Neural progenitor cell (in vitro differentiated cells): ENCODE results near the gene CALN1. TPM values are rescaled to one million over a fixed set of nuclear protein-coding genes. Genes with fewer than 3 reads are reported as not detected.

Experiments
- DNase-seq: peaks from one replicate; pipeline ENCODE4 v3.0.0-alpha.2; 2016; ENCODE audit warnings: low spot score
- H2AFZ ChIP-seq: fragments of 200-600 bp; sonication (generic); replicated peaks from 2 replicates; pipeline ENCODE4 v1.6.1; 2016; ENCODE audit warnings: antibody characterized with exemption
- H3F3A ChIP-seq: fragments of 200-600 bp; sonication (generic); 2 replicates; pipeline ENCODE4 v1.6.1; 2016; ENCODE audit warnings: antibody characterized with exemption, low read depth
- H3K27ac ChIP-seq: fragments of 200-600 bp; sonication (generic); 2 replicates; pipeline ENCODE4 v1.5.1; 2016; ENCODE audit warnings: mild to moderate bottlenecking
- H3K27me3 ChIP-seq: fragments of 200-600 bp; sonication (generic); 2 replicates; pipeline ENCODE4 v1.6.1; 2016; ENCODE audit warnings: mild to moderate bottlenecking, moderate library complexity
- H3K36me3 ChIP-seq: fragments of 200-600 bp; sonication (generic); 2 replicates; pipeline ENCODE4 v1.5.1; 2016
- H3K4me1 ChIP-seq: fragments of 200-600 bp; sonication (generic); 2 replicates; pipeline ENCODE4 v1.6.1; 2016; ENCODE audit warnings: mixed run types
- H3K4me2 ChIP-seq: fragments of 200-600 bp; sonication (generic); 2 replicates; pipeline ENCODE4 v1.6.1; 2016
- H3K4me3 ChIP-seq: fragments of 200-600 bp; sonication (generic); 2 replicates; pipeline ENCODE4 v1.5.1; 2016
- H3K79me2 ChIP-seq: fragments of 200-600 bp; sonication (generic); 2 replicates; pipeline ENCODE4 v1.6.1; 2016; ENCODE audit warnings: low read depth
- H3K9ac ChIP-seq: fragments of 200-600 bp; sonication (generic); 2 replicates; pipeline ENCODE4 v1.6.1; 2016
- H3K9me3 ChIP-seq: fragments of 200-600 bp; sonication (generic); 2 replicates; pipeline ENCODE4 v1.5.1; 2016; ENCODE audit warnings: low read depth
- H4K20me1 ChIP-seq: fragments of 200-600 bp; sonication (generic); 2 replicates; pipeline ENCODE4 v1.6.1; 2016; ENCODE audit warnings: low read depth
- H3K27ac Mint-ChIP-seq: 3 replicates; pipeline ENCODE4 v1.8.0; 2021; ENCODE audit warnings: mixed read lengths
- H3K27me3 Mint-ChIP-seq: 2 replicates; pipeline ENCODE4 v1.8.0; 2022; ENCODE audit warnings: low read depth, mild to moderate bottlenecking, inconsistent platforms, moderate library complexity, mixed read lengths; ENCODE audit not compliant: insufficient read depth
- H3K36me3 Mint-ChIP-seq: 3 replicates; pipeline ENCODE4 v1.8.0; 2021; ENCODE audit warnings: mixed read lengths
- H3K4me1 Mint-ChIP-seq: 3 replicates; pipeline ENCODE4 v1.8.0; 2021; ENCODE audit warnings: mixed read lengths
- H3K4me3 Mint-ChIP-seq: 3 replicates; pipeline ENCODE4 v1.8.0; 2021; ENCODE audit warnings: mild to moderate bottlenecking, moderate library complexity, mixed read lengths
- H3K9me3 Mint-ChIP-seq: 3 replicates; pipeline ENCODE4 v1.8.0; 2020; ENCODE audit warnings: mixed read lengths
- CTCF ChIP-seq: fragments of 200-600 bp; sonication (generic); IDR thresholded peaks from 2 replicates; pipeline ENCODE4 v1.5.1; 2017; ENCODE audit warnings: antibody characterized with exemption, mild to moderate bottlenecking
- EZH2 ChIP-seq: fragments of 200-600 bp; sonication (generic); IDR thresholded peaks from 2 replicates; pipeline ENCODE4 v1.6.1; 2017; ENCODE audit warnings: antibody characterized with exemption, mild to moderate bottlenecking, moderate library complexity
- EZH2phosphoT487 ChIP-seq: fragments of 200-600 bp; sonication (generic); IDR thresholded peaks from 2 replicates; pipeline ENCODE4 v1.6.1; 2017; ENCODE audit warnings: antibody characterized with exemption
- total RNA-seq: library from RNA; depleted of rRNA; stranded (reverse); fragments of >200 nt; gene quantifications from 2 replicates; pipeline ENCODE4 v1.2.3, GENCODE V29; 2015; ENCODE audit warnings: low replicate concordance

CALN1 gene
- total RNA-seq, 1 donor from 2014 or later = 3.1 TPM

- H3K9ac ChIP-seq = no peak overlapping the region
- H2AFZ ChIP-seq = no peak overlapping the region
- H3K9me3 ChIP-seq = no peaks in the 10 kb centered on the region
- H3K4me3 ChIP-seq = no peak overlapping the region
- H3K27ac Mint-ChIP-seq = no peak overlapping the region
- H3K4me3 Mint-ChIP-seq = no peak overlapping the region
- H3K4me1 ChIP-seq = no peaks in the 10 kb centered on the region
- H3F3A ChIP-seq = no peaks in the 10 kb centered on the region
- peaks cover 3% of the 10 kb centered on the region for H3K9me3 Mint-ChIP-seq
- no peaks in the 10 kb centered on the region for H3K27me3 ChIP-seq
- H4K20me1 ChIP-seq = no peaks in the 10 kb centered on the region
- H3K36me3 ChIP-seq = no peaks in the 10 kb centered on the region
- no peak for DNase-seq
- no peaks in the 10 kb centered on the region for H3K79me2 ChIP-seq
- no peak overlapping the region for H3K27ac ChIP-seq
- no peaks in the 10 kb centered on the region for H3K36me3 Mint-ChIP-seq
- H3K4me1 Mint-ChIP-seq = no peaks in the 10 kb centered on the region
- H3K4me2 ChIP-seq = no peak overlapping the region
- H3K27me3 Mint-ChIP-seq = peaks cover 2% of the 10 kb centered on the region
- TF ChIP-seq CTCF (no peak), EZH2 (no peak), EZH2phosphoT487 (no peak)
These were observed 616.7 kb downstream of the CALN1 start for GRCh38 chr7:71795410-71795809.

GRCh38 chr7:71793251-71793650 lies 618.9 kb downstream of the CALN1 start:
- Histone ChIP-seq H3K27me3 (no peaks in the 10 kb centered on the region), H3K4me3 (no peak overlapping the region), H3K36me3 (no peaks in the 10 kb centered on the region), H3K4me1 (no peaks in the 10 kb centered on the region), H3K79me2 (no peaks in the 10 kb centered on the region), H3K9ac (no peak overlapping the region), H4K20me1 (no peaks in the 10 kb centered on the region), H2AFZ (no peak overlapping the region), H3K27ac (no peak overlapping the region), H3K9me3 (no peaks in the 10 kb centered on the region), H3K4me2 (no peak overlapping the region), H3F3A (no peaks in the 10 kb centered on the region)
- no peak overlapping the region for H3K27ac Mint-ChIP-seq
- peaks cover 4% of the 10 kb centered on the region for H3K27me3 Mint-ChIP-seq
- no peak for DNase-seq
- peaks cover 7% of the 10 kb centered on the region for H3K9me3 Mint-ChIP-seq
- no peaks in the 10 kb centered on the region for H3K4me1 Mint-ChIP-seq
- H3K36me3 Mint-ChIP-seq = no peaks in the 10 kb centered on the region
- TF ChIP-seq EZH2 (no peak), CTCF (no peak), EZH2phosphoT487 (no peak)
- H3K4me3 Mint-ChIP-seq = no peak overlapping the region

- Mint-ChIP-seq H3K27me3 (peaks cover 6% of the 10 kb centered on the region), H3K9me3 (peaks cover 29% of the 10 kb centered on the region), H3K36me3 (peaks cover 8% of the 10 kb centered on the region), H3K4me1 (peaks cover 9% of the 10 kb centered on the region), H3K27ac (no peak overlapping the region), H3K4me3 (no peak overlapping the region)
- Histone ChIP-seq H3K4me1 (no peaks in the 10 kb centered on the region), H3K79me2 (no peaks in the 10 kb centered on the region), H3F3A (no peaks in the 10 kb centered on the region), H3K27me3 (peaks cover 21% of the 10 kb centered on the region), H3K9me3 (no peaks in the 10 kb centered on the region), H3K27ac (no peak overlapping the region), H2AFZ (no peak overlapping the region), H3K36me3 (no peaks in the 10 kb centered on the region), H3K4me3 (no peak overlapping the region), H3K4me2 (no peak overlapping the region), H4K20me1 (no peaks in the 10 kb centered on the region), H3K9ac (no peak overlapping the region)
- peak; percentile 54 for DNase-seq
- TF ChIP-seq CTCF = no peak
- TF ChIP-seq EZH2 = no peak
- no peak for TF ChIP-seq EZH2phosphoT487
These were observed 624.6 kb downstream of the CALN1 start for GRCh38 chr7:71787513-71787912.
